ACHN (cell line): ENCODE measurements around the gene MAB21L4.

Source experiments
- DNase-seq: peaks from one replicate; pipeline ENCODE4 v3.0.0-alpha.2; 2015
- in situ Hi-C: cut with HindIII; loops from 2 replicates; pipeline ENCODE4 v1.10.0; 2017; ENCODE audit warnings: low sequenced_read_pairs, low pct_ligation_motif_present, low pct_unique_long_range_greater_than_20kb

Gene MAB21L4

DNA sequence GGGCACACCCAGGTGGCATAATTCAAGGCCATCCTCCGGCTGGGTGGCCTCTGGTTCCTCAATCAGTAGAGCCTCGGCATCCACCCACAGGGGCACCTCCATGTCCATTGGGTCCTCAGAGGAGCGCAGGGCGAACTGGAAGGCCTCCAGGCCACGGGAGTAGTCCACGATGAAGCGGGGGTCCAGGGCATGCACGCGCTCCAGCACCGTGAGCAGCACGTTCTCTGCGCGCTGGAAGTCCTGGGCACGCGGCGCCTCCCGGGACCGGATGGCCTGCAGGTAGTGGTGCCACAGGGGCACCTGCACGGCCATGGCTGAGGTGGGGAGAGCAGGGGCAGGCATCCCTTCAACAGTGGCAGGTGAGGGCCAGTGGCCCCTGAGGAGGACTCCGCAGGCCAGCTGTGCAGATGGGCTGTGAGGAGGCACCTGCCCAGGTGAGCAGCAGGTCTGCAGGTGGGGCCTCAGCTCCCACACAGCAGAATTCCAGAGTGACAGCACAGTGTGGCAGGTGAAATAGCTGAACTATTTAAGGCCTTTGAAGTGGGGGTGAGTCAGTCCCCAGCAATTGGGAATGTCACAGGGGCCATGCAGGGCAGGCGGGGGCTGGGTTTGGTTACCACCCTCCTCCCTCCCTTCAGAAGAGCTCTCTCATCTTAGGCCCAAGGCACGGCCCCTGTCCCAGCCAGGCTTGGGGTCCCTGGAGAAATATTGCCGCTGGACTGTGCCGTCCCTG lies at the start of gene MAB21L4:
Gene MAB21L4, minus strand, starts transcription at position 501 of the 733 bp plus-strand sequence. Its CDS starts 159 bp downstream, at position 342.
- in situ Hi-C loops = no loop called here
- DNase-seq = no peak

DNA sequence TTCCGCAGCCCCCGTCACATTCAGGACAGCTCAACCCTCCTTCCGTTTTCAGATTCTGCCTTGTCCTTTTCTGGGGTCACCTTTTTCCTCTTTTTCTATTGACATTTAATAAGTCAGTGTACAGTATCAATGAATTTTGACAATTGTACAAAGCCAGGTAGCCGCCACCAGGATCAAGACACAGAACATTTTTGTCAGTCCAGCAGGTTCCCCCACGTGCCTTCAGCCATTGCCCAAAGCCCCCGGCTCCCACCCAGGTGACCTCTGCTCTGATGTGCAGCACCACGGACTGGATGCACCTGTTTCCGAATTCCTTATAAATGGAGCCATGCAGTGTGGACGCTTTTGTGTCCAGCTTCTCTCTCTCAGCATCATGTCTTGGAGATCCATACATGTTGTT lies 40.1 kb upstream of the MAB21L4 start:
- in situ Hi-C loops = no loop called here
- no peak for DNase-seq

DNA sequence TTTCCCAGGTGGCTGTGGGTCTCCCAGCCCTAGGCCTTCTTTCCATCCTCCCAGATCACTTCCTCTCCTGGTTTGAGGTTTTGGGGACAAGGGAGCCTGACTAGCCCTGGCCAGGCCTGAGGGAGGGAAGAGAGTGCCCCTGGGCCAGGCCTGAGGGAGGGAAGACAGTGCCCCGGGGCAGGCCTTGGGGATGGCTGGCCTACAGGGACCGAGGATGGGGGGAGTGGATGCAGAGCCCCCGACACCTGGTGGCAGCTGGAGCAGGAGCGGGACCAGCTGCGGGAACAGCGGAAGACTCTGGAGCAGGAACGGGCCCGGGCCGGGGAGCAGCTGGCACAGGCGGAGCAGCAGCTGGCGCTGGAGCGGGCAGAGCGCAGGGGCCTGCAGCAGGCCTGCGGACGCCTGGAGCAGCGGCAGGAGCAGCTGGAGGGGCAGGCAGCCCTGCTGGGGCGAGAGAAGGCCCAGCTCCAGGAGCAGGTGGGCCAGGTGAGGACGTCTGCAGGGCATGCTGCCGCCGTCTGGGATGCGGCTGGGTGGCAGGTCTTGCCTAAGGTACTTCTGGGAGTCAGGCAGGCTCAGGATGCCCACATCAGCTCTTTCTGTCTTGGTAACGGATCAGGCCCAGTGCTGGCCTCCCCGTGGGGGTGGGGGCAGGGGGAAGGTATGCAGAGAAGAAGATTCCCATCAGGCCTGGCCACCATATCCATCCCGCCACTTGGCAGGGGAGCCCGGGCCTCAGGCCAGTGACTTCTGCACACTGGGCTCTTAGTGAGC lies 39.3 kb upstream of the MAB21L4 start:
- in situ Hi-C loops = no loop called here
- DNase-seq = no peak

DNA sequence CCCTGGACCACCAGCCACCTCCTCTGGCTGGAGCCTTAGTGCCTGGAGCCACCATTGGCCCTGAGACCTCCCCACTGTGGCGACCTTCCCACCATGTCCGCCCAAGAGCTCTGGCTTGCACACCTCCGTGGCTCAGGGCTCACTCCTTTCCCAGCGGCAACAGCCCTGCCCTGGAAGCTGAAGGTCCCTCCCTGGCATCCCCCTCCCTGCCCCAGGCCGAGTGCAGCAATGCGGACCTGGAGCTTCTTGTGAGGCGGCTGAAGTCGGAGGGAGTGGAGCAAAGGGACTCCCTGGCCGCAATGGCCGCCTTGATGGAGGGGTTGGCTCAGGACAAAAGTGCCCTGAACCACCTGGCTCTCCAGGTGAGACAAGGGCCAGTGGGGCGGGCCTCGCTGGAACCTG lies 38.7 kb upstream of the MAB21L4 start:
- no peak for DNase-seq
- in situ Hi-C loops = no loop called here

DNA sequence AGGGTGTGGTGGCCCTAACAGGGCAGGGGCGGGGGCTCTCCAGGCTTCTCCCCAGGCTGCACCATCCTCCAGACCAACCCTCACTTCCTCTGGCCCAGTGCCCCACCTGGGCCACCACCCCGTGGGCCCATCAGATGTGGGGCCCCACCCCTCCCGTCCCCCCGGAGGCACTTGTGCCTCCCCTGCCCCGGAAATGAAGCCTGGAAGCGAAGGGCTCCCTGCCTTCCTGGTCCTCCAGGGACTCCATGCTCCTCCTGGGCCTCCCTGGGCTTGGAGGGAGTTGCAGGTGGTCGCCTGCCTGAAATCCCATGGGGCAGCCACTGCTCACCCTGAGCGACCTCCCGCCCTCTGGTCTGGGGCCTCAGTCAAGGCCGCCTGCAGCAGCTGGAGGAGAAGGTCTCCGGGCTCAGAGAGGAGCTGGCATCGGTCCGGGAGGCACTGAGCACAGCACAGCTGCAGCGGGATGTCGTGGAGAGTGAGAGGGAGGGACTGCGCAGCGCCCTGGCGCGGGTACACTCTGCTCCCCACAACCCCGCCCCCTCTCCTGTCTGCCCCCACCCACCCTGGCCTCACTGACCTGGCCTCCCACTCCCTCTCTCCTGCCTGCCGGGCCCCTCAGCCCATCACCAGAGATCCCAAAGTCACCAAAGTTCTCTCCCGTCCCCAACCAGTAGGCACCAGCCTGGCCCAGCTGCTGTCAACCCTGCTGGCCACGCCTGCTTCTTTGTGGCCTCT lies 38.2 kb upstream of the MAB21L4 start:
- in situ Hi-C loops = no loop called here
- DNase-seq = no peak

DNA sequence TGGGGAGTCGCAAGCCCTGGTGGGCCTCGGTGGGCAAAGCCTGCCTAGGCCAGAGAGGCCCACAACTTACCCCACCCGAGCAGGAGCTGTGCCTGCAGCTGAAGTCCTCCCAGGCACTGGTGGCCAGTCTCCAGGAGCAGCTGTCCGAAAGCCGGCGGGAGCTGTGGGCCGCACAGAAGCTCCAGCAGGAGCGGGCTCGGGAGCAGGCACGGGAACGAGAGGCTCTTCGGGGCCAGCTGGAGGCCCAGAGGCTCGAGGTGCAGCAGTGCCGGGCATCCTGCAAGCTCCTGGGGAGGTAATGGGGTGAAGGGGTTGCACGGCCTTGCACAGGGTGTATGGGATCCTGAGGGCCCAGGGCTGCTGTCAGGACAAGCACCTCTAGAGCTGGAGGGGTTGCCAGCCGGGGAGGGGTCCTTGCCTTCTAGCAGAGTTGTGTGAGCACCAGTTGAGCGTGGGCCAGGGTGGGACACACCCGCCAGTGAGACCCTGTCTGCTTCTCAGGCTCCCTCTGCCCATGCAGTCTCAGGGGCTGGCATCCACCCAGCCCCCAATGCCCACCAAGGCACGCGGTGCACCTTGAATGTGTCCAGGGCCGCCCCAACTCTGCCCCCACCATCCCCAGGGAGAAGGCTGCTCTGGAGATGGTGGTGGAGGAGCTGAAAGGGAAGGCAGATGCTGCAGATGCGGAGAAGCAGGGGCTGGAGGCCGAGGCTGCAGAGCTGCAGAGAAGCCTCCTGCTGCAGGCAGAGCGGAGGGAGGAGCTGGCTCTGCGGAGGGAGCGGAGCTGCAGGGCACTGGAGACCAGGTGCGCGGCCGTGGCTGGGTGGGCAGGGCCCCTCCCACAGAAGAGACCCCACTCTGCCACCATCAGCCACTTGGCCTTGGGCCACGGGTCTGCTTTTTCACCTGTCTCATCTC lies 37.4 kb upstream of the MAB21L4 start:
- DNase-seq = no peak
- in situ Hi-C loops = no loop called here

DNA sequence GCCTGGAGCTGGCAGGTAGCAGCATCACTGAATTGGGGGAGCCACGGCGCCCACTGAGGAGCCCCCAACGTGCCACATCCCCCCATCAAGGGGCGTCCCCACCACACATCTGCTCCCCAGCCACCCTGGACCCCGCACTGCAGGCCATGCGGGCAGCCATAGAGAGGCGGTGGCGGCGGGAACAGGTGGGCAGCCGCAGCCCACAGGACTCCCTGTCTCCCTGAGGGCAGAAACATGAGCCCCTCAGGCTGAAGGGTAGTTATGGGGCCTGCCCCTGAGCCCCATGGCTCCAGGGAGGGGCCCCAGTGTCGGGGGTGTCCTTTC lies 36.7 kb upstream of the MAB21L4 start:
- in situ Hi-C loops = no loop called here
- DNase-seq = no peak

DNA sequence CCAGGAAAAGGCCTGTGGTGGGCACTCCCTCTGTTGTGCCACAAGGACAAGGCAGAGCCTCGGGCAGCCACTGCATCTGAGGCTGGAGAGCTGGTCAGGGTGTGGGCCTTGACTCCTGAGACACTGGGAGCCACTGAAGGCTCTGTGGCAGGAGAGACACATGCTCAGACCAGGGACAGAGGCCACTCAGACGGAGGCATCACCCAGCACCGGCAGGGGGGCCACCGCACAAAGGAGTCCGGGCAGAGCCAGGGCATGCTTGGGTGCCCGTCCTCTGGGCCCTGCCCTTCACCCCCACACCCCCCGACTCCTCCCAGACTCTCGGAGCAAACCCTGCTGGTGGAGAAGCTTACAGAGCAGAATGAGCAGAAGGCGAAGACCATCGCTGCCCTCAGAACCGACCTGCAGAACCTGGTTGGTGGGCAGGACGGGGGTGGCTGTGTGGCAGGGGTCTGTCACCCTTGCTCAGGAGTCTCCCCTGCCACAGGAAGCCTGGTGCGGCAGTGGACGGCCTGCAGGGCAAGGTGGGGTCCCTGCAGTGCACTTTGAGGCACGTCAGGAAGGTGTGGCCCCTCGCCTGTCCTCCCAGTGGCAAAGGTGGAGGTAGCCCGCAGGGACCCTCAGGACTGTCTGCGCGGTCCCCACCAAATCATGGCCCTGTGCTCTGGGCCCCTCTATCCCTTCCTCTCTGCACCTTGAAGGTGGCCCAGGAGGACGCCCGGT lies 36.2 kb upstream of the MAB21L4 start:
- no peak for DNase-seq
- in situ Hi-C loops = no loop called here

DNA sequence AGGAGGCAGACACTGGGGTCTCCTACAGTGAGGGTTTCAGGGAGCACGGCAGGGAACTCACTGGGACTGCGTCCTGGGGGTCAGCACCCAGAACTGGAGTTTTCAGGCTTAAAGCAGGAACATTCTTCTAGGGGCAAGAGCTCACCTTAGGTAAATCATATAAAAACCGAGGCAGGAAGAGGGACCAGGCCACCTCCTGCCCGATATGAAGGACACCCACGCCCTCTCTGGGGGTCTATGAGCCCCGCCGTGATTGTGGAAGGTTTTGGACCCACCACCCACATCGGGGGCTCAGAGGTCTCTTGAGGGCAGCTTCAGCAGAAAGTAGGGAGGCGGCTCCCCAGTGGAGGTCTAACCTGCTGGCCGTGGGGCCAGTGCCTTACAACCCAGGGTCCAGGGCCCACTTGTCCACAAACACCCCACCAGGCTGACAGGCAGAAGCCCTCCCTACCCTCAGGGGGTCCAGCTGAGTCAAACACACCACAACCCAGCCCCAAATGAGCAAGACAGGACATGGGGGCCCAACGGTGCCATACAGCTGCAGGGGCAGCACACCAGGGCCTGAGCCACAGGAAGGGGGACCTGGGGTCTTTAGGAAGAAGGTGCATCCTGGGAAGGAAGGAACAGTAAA lies 35.5 kb upstream of the MAB21L4 start:
- no peak for DNase-seq
- in situ Hi-C loops = no loop called here

DNA sequence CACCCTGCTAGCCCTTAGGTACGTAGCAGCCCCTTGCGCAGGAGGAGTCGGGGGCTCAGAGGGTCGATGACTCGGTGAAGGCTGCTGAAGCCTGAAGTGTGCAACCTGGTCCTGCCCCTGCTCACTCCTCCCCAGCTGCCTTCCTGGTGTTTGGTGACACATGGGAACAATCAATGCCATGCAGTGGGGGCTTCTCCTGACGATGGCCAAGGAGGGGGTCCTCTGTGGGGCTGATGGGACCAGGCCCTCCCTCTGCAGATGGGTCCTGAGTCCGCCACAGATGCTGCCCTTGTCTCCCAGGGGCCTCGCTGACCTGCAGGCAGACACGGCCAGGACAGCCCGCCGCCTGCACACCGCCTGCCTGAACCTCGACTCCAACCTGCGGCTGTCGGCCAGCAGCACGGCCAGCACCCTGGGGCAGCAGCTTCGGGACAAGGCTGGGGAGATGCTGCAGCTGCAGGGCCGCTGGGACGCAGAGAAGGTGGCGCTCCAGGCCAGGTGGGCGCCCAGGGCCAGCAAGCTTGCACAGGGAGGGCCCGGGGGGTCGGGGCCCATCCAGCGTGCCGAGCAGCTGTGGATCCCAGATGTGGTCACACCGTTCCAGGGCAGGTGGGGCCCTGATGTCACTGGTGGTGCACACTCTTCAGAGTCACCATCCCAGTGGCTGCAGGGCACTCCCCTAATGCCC lies 34.8 kb upstream of the MAB21L4 start:
- DNase-seq = no peak
- in situ Hi-C loops = no loop called here

DNA sequence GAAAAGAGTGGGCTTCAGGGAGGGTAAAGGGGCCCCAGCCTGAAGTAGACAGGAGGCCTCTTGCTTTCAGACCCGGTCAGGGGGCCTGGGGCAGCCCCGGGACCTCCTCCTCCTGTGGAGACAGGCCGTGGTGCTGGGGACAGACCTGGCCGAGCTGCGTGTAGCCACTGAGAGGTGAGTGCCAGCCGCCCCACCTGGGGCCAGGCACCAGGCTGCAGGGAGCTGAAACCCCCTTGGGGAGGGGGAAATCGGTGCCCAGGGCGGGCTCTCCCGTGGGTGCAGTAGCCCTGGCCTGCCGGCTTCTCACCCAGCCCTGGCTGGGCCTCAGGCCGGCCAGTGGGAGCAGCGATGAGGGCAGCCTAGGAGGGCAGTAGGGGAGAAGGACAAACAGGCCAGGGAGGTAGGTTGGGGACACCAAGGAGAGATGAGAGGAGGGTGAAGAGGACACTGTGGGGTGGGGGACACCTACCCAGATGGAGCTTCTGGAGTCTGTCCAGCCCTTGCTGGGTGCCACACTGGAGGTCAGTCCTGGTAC lies 34.2 kb upstream of the MAB21L4 start:
- in situ Hi-C loops = no loop called here
- DNase-seq = no peak

DNA sequence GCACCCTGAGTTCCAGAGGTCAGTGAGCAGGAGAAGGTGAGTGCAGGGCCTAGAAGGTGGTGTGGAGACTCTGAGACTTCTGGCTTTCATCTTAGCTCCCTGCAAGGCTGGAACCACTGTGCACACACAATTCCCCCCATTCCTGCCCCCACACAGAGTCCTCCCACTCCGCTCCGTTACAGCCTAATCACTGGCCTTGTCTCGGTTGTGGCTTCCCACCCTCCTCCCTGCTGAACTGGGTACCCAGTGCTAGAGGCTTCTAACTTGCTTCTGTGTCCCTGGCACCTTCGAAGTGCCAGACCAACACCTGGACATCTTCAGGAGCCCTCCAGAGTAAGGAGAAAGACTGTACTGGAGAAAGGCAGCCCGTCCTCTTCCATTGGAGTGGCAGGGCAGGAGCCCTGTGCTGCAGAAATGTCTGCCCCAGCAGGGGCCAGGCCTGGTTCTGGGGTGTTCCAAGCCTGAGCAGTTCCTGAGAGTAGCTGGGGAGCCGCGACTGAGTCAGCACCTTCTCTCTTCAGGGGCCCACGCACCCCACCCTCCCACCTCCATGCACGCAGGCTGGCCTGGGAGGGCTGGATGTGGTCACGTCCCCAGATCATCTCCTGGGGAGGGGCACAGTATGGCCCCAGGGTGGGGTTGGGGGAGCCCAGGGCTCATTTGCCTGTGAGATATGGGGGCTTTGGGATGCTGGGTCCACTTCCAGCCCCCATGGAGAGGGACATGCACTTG lies 33.6 kb upstream of the MAB21L4 start:
- no peak for DNase-seq
- in situ Hi-C loops = no loop called here

DNA sequence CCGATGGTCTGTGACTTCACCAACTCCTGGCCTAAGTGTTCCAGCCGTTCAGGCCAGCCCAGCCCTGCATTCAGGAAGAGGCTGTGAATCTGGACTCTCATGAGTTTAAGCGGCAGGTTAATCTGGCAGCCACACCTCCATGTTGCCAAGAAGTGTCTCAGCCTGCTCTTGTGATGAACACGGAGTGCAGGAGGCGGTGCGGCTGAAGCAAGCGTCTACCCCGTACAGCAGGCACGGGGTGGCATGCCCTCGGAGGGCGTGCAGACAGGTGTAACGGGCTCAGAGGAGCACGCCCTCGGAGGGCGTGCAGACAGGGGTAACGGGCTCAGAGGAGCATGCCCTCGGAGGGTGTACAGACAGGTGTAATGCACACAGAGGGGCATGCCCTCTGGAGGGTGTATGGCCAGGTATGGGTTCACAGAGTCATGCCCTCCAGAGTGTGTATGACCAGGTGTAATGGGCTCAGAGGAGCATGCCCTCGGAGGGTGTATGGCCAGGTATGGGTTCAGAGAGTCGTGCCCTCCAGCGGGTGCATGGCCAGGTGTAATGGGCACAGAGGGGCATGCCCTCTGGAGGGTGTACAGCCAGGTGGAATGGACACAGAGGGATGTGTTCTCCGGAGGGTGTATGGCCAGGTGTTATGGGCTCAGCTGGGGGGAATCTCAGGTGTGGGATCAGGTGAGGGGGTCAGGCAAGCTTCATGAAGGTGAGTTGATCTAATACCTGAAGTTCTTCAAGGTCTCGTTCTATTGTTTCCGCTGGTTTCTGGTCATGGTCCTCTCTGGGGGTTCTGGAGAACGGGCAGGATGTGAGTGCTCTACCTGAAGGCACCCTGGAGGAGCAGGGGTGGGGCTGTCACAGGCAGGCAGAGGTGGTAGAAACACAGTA lies 32.8 kb upstream of the MAB21L4 start:
- no peak for DNase-seq
- in situ Hi-C loops = no loop called here

DNA sequence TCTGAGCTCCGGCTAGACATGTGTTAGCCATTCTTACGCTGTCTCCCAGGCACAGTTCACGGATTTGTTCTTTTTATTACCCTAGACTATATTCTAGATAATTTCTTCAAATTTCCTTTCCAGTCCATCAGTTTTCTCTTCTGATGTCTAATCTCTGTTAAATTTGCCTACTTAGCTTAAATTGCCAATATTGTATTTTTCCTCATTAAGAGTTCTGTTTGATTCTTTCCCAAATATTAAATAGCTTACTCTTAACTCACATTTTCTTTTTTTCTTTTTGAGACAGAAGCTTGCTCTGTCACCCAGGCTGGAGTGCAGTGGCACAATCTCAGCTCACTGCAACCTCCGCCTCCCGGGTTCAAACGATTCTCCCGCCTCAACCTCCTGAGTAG lies 31.4 kb upstream of the MAB21L4 start:
- in situ Hi-C loops = no loop called here
- DNase-seq = no peak
